ENCODE data around the gene CLCC1.
"Not testable (repeated sequence)": the region's sequence is repeated elsewhere in the genome, so short reads cannot be mapped to it uniquely, and the experiment has no call there.

Gene CLCC1

GRCh38 chr1:108927565-108927964 is 35.7 kb downstream of the CLCC1 start:
- not testable (repeated sequence) for H3K4me1 ChIP-seq (ENCODE audit: control insufficient read depth in 1 of 2, insufficient read depth in 2 of 2, low read length in 2 of 2); H3K27ac ChIP-seq (ENCODE audit: low read depth, low read length); H3K4me3 ChIP-seq (ENCODE audit: low read depth in 1 of 2, low read length in 2 of 2); H3K27me3 ChIP-seq (ENCODE audit: control insufficient read depth in 1 of 2, insufficient read depth in 2 of 2, low read length in 2 of 2); H3K9ac ChIP-seq (ENCODE audit: low read depth in 1 of 2, low read length in 2 of 2); H3K9me3 ChIP-seq (ENCODE audit: control insufficient read depth in 1 of 2, low read length in 2 of 2)
- H3K36me3 ChIP-seq (ENCODE audit: control insufficient read depth in 1 of 2, insufficient read depth in 2 of 2, low read length in 2 of 2), result peaks cover 18 to 90% of the 10 kb centered on the region in 2 donors

GRCh38 chr1:108925920-108926319 is 37.4 kb downstream of the CLCC1 start:
- no peaks in the 10 kb centered on the region for H3K27me3 ChIP-seq (ENCODE audit: control insufficient read depth in 1 of 2, insufficient read depth in 2 of 2, low read length in 2 of 2)
- peaks cover 18 to 74% of the 10 kb centered on the region in 2 donors for H3K36me3 ChIP-seq (ENCODE audit: control insufficient read depth in 1 of 2, insufficient read depth in 2 of 2, low read length in 2 of 2)
- H3K4me1 ChIP-seq (ENCODE audit: control insufficient read depth in 1 of 2, insufficient read depth in 2 of 2, low read length in 2 of 2), result no peaks in the 10 kb centered on the region
- H3K4me3 ChIP-seq (ENCODE audit: low read depth in 1 of 2, low read length in 2 of 2), result no peak overlapping the region
- H3K9me3 ChIP-seq (ENCODE audit: control insufficient read depth in 1 of 2, low read length in 2 of 2), result no peaks in the 10 kb centered on the region
- no peak overlapping the region for H3K27ac ChIP-seq (ENCODE audit: low read depth, low read length)
- H3K9ac ChIP-seq (ENCODE audit: low read depth in 1 of 2, low read length in 2 of 2), result no peak overlapping the region

- no peak overlapping the region for H3K9ac ChIP-seq (ENCODE audit: low read depth in 1 of 2, low read length in 2 of 2)
- H3K4me3 ChIP-seq (ENCODE audit: low read depth in 1 of 2, low read length in 2 of 2), result no peak overlapping the region
- no peaks in the 10 kb centered on the region for H3K4me1 ChIP-seq (ENCODE audit: control insufficient read depth in 1 of 2, insufficient read depth in 2 of 2, low read length in 2 of 2)
- no peaks in the 10 kb centered on the region for H3K27me3 ChIP-seq (ENCODE audit: control insufficient read depth in 1 of 2, insufficient read depth in 2 of 2, low read length in 2 of 2)
- no peak overlapping the region for H3K27ac ChIP-seq (ENCODE audit: low read depth, low read length)
- H3K36me3 ChIP-seq (ENCODE audit: control insufficient read depth in 1 of 2, insufficient read depth in 2 of 2, low read length in 2 of 2), result peaks cover 0 to 5% of the 10 kb centered on the region in 2 donors
- H3K9me3 ChIP-seq (ENCODE audit: control insufficient read depth in 1 of 2, low read length in 2 of 2), result no peaks in the 10 kb centered on the region
These were observed 46.5 kb downstream of the CLCC1 start for GRCh38 chr1:108916788-108917187.
